ENCODE measurements around the gene INHBB. TPM values are rescaled to one million over a fixed set of nuclear protein-coding genes. Genes with fewer than 3 reads are reported as not detected.

The INHBB gene
- total RNA-seq, 1 experiment from 2014 or later: 0.27 TPM

GRCh38 chr2:120385355-120386127 lies 39.6 kb downstream of the INHBB start:
- no peak overlapping the region for H3K4me3 ChIP-seq (replicated peaks in 1 of 2; ENCODE audit: low read depth in 1 of 2, low read length in 2 of 2)
- TF ChIP-seq POLR2AphosphoS5 (IDR thresholded peaks at IDR 0.05; ENCODE audit: low read depth, low read length) (no peak), POLR2A (IDR thresholded peaks at IDR 0.05; ENCODE audit: borderline replicate concordance, extremely low read depth, insufficient read depth, insufficient read length) (no peak), ATF3 (IDR thresholded peaks at IDR 0.05) (no peak), ZFX (IDR thresholded peaks at IDR 0.05) (no peak), TCF7L2 (IDR thresholded peaks at IDR 0.05; ENCODE audit: borderline replicate concordance, extremely low read depth, insufficient read depth, insufficient read length) (no peak), RAD21 (IDR thresholded peaks at IDR 0.05; ENCODE audit: low read depth) (no peak), SRF (IDR thresholded peaks at IDR 0.05; ENCODE audit: low read depth) (no peak), SIN3A (IDR thresholded peaks at IDR 0.05; ENCODE audit: low read depth) (no peak), CEBPB (IDR thresholded peaks at IDR 0.05; ENCODE audit: low read depth) (no peak), YY1 (IDR thresholded peaks at IDR 0.05; ENCODE audit: extremely low read depth, insufficient replicate concordance, low read depth, low read length) (no peak), EZH2 (IDR thresholded peaks at IDR 0.05) (no peak), EZH2phosphoT487 (IDR thresholded peaks at IDR 0.05; ENCODE audit: borderline replicate concordance) (no peak), EGR1 (IDR thresholded peaks at IDR 0.05; ENCODE audit: low read depth) (no peak)
- TF ChIP-seq, protein P1, sequence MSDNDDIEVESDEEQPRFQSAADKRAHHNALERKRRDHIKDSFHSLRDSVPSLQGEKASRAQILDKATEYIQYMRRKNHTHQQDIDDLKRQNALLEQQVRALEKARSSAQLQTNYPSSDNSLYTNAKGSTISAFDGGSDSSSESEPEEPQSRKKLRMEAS (IDR thresholded peaks at IDR 0.05): no peak
- H3K4me1 ChIP-seq (ENCODE audit: control insufficient read depth in 1 of 2, insufficient read depth in 2 of 2, low read length in 2 of 2): peaks cover 7 to 9% of the 10 kb centered on the region in 2 experiments; a peak in 2 of 4 replicates
- RAD21 ChIA-PET (ENCODE audit: low non-redundant PET in 1 of 2, low total read pairs in 2 of 2, uncharacterized antibody in 2 of 2, unreplicated experiment in 2 of 2): no interaction called here
- CTCF ChIA-PET: no interaction called here
- no peak overlapping the region for H3K9ac ChIP-seq (ENCODE audit: low read length)
- H3K27me3 ChIP-seq (ENCODE audit: insufficient read depth, low read length): peaks cover 10% of the 10 kb centered on the region; the same call in 1 of the 2 replicates
- H2AFZ ChIP-seq (ENCODE audit: low read depth, low read length, poor library complexity, severe bottlenecking): no peak overlapping the region
- ATAC-seq (no peak), DNase-seq (ENCODE audit: low read depth, low spot score) (no peak)
- H3K36me3 ChIP-seq (ENCODE audit: control insufficient read depth in 1 of 2, insufficient read depth in 2 of 2, low read length in 2 of 2): no peaks in the 10 kb centered on the region
- no peak overlapping the region for H3K27ac ChIP-seq (ENCODE audit: low read depth, low read length)
- H4K20me1 ChIP-seq (ENCODE audit: insufficient read depth): no peaks in the 10 kb centered on the region
- H3K9me2 ChIP-seq (ENCODE audit: insufficient read depth): no peaks in the 10 kb centered on the region
- H3K4me2 ChIP-seq (ENCODE audit: low read length): no peak overlapping the region
- no peaks in the 10 kb centered on the region for H3K9me3 ChIP-seq (ENCODE audit: control insufficient read depth in 1 of 2, insufficient read depth in 1 of 2, low read depth in 1 of 2, low read length in 2 of 2)
- no TSS peak for BruUV-seq (replicated peaks)
- no peaks in the 10 kb centered on the region for H3K79me2 ChIP-seq (ENCODE audit: insufficient read depth, low read length)
- POLR2A ChIA-PET: no interaction called here
- intact Hi-C loops (cut with micrococcal nuclease): no loop called here

Data from HCT116 (cell line).